CD4-positive, alpha-beta T cell treated with Interleukin-21 for 1 hour (primary cell): Measurements from ENCODE around the gene CAST.

Experiments
- DNase-seq: peaks from one replicate; pipeline ENCODE4 v3.0.0-alpha.2; 2020

CAST gene

GRCh38 chr5:96677496-96677895, 15.3 kb downstream of the CAST start:
- no peak for DNase-seq

- no peak for DNase-seq
These were observed 17.1 kb downstream of the CAST start for GRCh38 chr5:96679293-96679692.

- no peak for DNase-seq
These were observed 18.7 kb downstream of the CAST start for GRCh38 chr5:96680759-96681470.

GRCh38 chr5:96683392-96683791, 21.2 kb downstream of the CAST start:
- no peak for DNase-seq

- no peak for DNase-seq
These were observed 21.6 kb downstream of the CAST start for GRCh38 chr5:96683810-96684209.

- no peak for DNase-seq
These were observed 24.9 kb downstream of the CAST start for GRCh38 chr5:96687080-96687479.

- peak; percentile 44 for DNase-seq
These were observed 25.8 kb downstream of the CAST start for GRCh38 chr5:96687812-96688453.

GRCh38 chr5:96690861-96691260, 28.7 kb downstream of the CAST start:
- no peak for DNase-seq

- no peak for DNase-seq
These were observed 29.5 kb downstream of the CAST start for GRCh38 chr5:96691503-96692303.

- DNase-seq, result no peak
These were observed 30.3 kb downstream of the CAST start for GRCh38 chr5:96692441-96692840.

GRCh38 chr5:96699186-96699820, 37.1 kb downstream of the CAST start:
- no peak for DNase-seq

GRCh38 chr5:96702503-96703383, 40.6 kb downstream of the CAST start:
- DNase-seq, result peak; percentile 84

GRCh38 chr5:96703384-96703920, 41.3 kb downstream of the CAST start:
- peak; percentile 79 for DNase-seq

- DNase-seq, result no peak
These were observed 41.8 kb downstream of the CAST start for GRCh38 chr5:96703995-96704394.

GRCh38 chr5:96706433-96707111, 44.4 kb downstream of the CAST start:
- no peak for DNase-seq

- DNase-seq, result no peak
These were observed 46.4 kb downstream of the CAST start for GRCh38 chr5:96708600-96708999.

GRCh38 chr5:96709152-96709821, 47.1 kb downstream of the CAST start:
- no peak for DNase-seq

- no peak for DNase-seq
These were observed 50.0 kb downstream of the CAST start for GRCh38 chr5:96712100-96712746.

GRCh38 chr5:96714450-96714849, 52.3 kb downstream of the CAST start:
- no peak for DNase-seq

- DNase-seq, result peak; percentile 76
These were observed 52.8 kb downstream of the CAST start for GRCh38 chr5:96714951-96715451.
